Activated CD8-positive, alpha-beta memory T cell treated with anti-CD3 and anti-CD28 coated beads, Interleukin-2, amount 50 U/mL, for 48 hours (primary cell): ENCODE measurements around the gene HDAC9.
"Not testable (repeated sequence)": the region's sequence is repeated elsewhere in the genome, so short reads cannot be mapped to it uniquely, and the experiment has no call there.

Experiments used
- DNase-seq: peaks from one replicate; pipeline ENCODE4 v3.0.0-alpha.2; 2020

Gene HDAC9

GRCh38 chr7:18903695-18904094 is 408.1 kb downstream of the HDAC9 start:
- DNase-seq = no peak

GRCh38 chr7:18905316-18905943 is 409.9 kb downstream of the HDAC9 start:
- no peak for DNase-seq

DNA sequence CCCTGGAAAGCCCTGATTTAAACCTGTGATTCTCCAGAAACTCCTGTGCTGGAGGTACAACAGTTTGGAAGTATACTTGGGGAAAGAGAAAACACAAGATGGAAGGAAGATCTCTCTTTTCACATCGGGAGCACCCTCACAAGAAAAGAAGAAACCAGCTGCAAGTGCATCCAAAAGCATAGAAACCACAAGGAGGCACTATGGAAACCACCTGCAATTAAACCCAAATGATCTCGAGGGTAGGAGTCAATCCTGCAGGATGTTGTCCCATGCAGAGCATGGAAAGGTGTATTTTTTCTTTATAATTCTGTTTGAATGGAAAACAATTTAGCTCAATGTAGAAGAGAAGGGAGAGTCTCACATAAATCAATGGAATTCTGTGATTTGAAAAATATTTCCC is 411.4 kb downstream of the HDAC9 start:
- no peak for DNase-seq

- DNase-seq = no peak
Measured at GRCh38 chr7:18913106-18913505, 417.6 kb downstream of the HDAC9 start.

DNA sequence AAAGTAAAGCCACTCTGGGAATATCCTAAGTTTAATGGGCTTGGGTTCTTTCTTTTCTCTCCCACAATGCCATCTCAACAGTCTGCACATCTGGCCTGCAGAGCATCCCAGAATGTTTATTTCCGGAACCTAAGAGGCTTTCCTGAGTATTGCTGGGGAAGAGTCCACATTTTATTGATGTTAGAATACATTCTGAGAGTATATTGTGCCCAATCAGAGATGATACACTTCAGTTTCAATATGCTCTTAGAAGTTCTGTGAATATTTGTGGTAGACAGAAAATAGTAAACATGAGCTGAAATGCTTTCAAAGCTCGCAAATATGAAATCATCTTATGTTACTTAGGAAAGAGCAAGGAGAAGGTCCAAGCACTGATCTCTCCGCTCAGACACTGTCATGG is 421.3 kb downstream of the HDAC9 start:
- DNase-seq = no peak

GRCh38 chr7:18927134-18927533 is 431.6 kb downstream of the HDAC9 start:
- no peak for DNase-seq

- no peak for DNase-seq
Measured at GRCh38 chr7:18936265-18936664, 440.7 kb downstream of the HDAC9 start.

- no peak for DNase-seq
Measured at GRCh38 chr7:18939771-18940592, 444.4 kb downstream of the HDAC9 start.

- no peak for DNase-seq
Measured at GRCh38 chr7:18940593-18941134, 445.1 kb downstream of the HDAC9 start.

- DNase-seq = no peak
Measured at GRCh38 chr7:18941207-18941606, 445.7 kb downstream of the HDAC9 start.

- no peak for DNase-seq
Measured at GRCh38 chr7:18948521-18948920, 453.0 kb downstream of the HDAC9 start.

DNA sequence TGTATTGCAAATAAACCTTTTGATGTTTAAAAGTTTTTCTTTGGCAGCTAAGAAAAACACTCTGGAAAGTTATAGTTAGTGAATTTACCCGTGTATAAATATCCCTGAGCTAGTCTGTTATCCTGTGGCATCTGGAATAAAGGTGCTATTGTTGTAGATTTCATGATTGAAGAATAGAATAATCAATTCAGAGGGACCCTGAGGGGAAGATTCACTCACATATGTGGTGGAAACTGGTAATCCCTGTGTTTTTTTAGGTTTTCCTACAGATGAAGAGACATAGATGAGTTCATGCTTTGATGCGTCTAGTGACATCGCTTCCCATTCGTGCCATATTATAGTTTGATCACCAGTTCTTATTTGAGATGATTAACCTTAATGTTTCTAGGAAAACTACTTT is 457.3 kb downstream of the HDAC9 start:
- no peak for DNase-seq

- no peak for DNase-seq
Measured at GRCh38 chr7:18958627-18959026, 463.1 kb downstream of the HDAC9 start.

- no peak for DNase-seq
Measured at GRCh38 chr7:18960725-18961124, 465.2 kb downstream of the HDAC9 start.

DNA sequence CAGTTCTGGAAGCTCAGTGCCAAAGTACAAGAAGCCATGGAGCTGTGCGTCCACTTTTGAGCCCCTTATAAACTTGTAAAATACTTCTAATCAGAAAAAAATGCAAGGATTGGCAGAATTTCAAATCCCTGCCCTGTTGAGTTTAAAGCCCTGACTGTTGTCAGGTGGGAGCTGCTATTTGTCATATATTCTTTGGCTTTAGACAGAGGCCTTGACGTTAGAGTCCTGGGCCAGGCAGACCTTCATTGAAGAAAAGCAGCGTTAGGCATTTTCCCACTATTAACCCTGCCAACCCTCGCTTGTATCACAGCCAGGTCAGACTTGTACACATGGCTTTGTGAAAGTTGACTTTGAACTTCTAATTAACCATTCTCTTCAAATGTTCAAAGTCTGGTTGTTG is 466.5 kb downstream of the HDAC9 start:
- no peak for DNase-seq

DNA sequence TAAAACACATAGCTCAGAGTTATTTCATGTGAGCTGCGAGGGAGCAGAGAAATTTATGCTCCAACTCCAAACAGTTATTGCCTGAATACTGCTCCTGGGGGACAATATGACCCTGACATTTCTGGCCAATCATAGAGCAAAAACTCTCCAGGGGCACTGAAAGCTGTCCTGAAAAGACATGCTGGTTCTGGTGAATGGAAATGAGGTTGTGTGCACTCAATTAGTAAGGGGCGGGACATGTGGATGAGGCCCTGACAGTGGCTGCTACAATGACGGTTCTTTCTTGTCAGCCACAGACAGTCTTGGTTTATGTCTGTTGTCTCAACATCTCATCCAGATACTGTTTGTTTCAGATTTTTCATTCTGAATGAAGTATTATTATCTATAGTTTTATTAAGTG is 470.1 kb downstream of the HDAC9 start:
- no peak for DNase-seq

GRCh38 chr7:18967755-18968154 is 472.2 kb downstream of the HDAC9 start:
- DNase-seq = not testable (repeated sequence)

DNA sequence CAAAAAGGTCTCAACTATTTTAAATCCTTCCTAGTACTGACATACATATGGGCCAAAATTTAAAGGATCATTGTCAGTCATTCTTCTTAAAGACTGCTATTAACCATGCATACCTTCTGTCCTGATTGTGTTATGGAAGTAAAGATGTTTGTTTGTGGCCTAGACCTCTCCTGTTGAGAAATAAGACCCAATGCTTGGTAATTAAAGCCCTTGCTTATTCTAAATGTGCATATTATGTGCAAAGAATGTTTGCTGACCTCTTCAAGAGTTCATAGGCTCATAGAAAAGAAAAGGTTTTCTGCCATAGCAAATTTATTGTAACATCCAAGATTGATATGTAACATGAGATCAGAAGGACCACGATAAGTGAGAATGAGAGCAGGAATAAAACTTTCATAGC is 476.3 kb downstream of the HDAC9 start:
- no peak for DNase-seq

GRCh38 chr7:18974803-18975202 is 479.3 kb downstream of the HDAC9 start:
- DNase-seq = no peak

- no peak for DNase-seq
Measured at GRCh38 chr7:18975276-18975675, 479.7 kb downstream of the HDAC9 start.

DNA sequence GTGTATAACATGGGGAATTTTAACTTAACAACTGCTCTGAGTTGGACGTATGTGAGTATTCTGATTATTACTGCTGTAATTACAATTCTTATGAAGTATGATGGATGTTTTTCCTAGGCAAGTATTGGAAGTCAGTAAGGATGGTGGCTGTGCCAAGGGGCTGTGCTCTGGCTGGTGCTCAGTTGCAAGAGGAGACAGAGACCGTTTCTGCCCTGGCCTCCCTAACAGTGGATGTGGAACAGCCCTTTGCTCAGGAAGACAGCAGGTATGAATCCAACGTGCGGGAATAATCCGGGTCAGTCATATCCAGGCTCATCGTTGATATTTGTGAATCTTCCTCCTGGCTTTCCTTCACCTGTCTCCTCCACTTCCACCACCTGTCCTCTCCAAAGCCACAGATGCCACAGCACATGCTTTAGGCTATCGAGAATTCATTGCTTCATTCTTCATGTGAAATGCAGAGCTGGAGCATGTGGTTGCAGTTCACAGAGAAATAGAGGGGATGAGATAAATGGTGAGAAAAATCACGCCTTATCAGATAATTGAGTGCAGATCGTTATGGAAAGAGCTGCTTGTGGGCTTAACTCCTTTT is 480.2 kb downstream of the HDAC9 start:
- DNase-seq = no peak

DNA sequence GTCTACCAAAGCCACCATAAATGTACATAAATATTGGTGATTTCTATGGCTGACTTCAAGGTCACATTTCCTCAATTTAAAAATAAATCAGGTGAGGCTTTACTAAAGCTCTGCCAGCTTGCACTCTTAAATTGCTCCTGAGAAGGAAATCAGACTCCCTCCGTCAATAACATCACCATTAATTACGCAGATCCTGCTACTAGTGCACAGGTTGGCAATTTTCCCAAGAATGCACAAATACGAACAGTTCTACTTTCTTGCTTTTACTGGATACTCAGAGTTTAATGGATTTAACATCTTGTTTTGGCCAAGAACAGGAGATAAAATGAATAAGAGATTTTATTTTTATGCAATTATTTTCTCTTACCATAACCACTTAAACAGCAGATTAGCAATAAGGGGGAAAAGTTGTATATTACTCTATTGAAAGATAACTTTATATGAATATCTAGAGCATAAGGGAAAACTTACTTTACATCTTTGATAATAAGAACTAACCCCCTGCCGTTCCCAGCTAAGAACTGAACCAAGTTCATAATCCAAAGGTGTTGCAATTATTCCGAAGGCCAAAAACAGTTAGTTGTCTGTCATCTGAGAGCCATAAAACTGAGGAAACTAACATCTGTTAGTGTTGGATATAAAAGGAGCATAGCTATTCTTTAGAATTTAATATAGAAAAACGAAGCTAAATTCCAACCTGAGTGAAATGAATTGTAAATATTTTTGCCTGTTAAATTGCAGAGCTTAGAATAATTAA is 481.3 kb downstream of the HDAC9 start:
- no peak for DNase-seq

GRCh38 chr7:18978108-18978495 is 482.6 kb downstream of the HDAC9 start:
- DNase-seq = no peak
